HepG2 (cell line): ENCODE results near the gene RFXANK. TPM values are rescaled to one million over a fixed set of nuclear protein-coding genes. Genes with fewer than 3 reads are reported as not detected.

ENCODE experiments used
- ARNT2 ChIP-seq: sonication (generic); formaldehyde crosslinking; IDR thresholded peaks from 2 replicates; pipeline ENCODE4 v1.8.0; 2022; ENCODE audit warnings: mild to moderate bottlenecking, low read depth, missing genetic modification reagents, moderate library complexity
- FIP1L1 ChIP-seq: fragments of 200-400 bp; formaldehyde crosslinking; IDR thresholded peaks from 2 replicates; pipeline ENCODE4 v1.6.1; 2018; ENCODE audit warnings: low read depth, mild to moderate bottlenecking, low read length, moderate library complexity, borderline replicate concordance; ENCODE audit not compliant: insufficient read depth
- FOXC1 ChIP-seq: sonication (generic); formaldehyde crosslinking; IDR thresholded peaks from 2 replicates; pipeline ENCODE4 v1.8.0; 2022; ENCODE audit warnings: mild to moderate bottlenecking, missing genetic modification reagents, borderline replicate concordance
- GATAD2A ChIP-seq: IDR thresholded peaks from 2 replicates; pipeline ENCODE4 v1.6.1; 2016
- KAT8 ChIP-seq: IDR thresholded peaks from 2 replicates; pipeline ENCODE4 v1.6.1; 2016; ENCODE audit warnings: missing genetic modification reagents, missing compliant biosample characterization
- MBD4 ChIP-seq: IDR thresholded peaks from 2 replicates; pipeline ENCODE4 v1.6.1; 2012; ENCODE audit warnings: low read length, inconsistent platforms, borderline replicate concordance
- SP1 ChIP-seq, 2 experiments: fragments of 450-650 bp in 1 of 2; sonication (generic) in 1 of 2; formaldehyde crosslinking in 1 of 2; IDR thresholded peaks; 2 replicates each; pipeline versions ENCODE4 v1.4.0 to v1.6.1; 2016 to 2020; ENCODE audit warnings: missing genetic modification reagents in 1 of 2
- ZNF510 ChIP-seq: sonication (generic); formaldehyde crosslinking; IDR thresholded peaks from 2 replicates; pipeline ENCODE4 v1.4.0; 2020; ENCODE audit warnings: low read depth, mild to moderate bottlenecking, missing genetic modification reagents
- ZNF530 ChIP-seq: sonication (generic); formaldehyde crosslinking; IDR thresholded peaks from 2 replicates; pipeline ENCODE4 v1.5.0; 2020; ENCODE audit warnings: low read depth, mild to moderate bottlenecking, missing genetic modification reagents
- ZNF737 ChIP-seq: sonication (generic); formaldehyde crosslinking; IDR thresholded peaks from 2 replicates; pipeline ENCODE4 v1.5.0; 2020; ENCODE audit warnings: missing genetic modification reagents, mild to moderate bottlenecking, borderline replicate concordance
- polyA plus RNA-seq, 8 experiments: library from polyadenylated mRNA; depleted of rRNA in 3 of 8; stranded (reverse) in 7 of 8; unstranded in 1 of 8; fragments of >200 nt; fragmentation: Illumina TruSeq in 4 of 8; extraction: Trizol in 4 of 8; gene quantifications; 2 replicates each; pipeline versions ENCODE4 v1.2.1 to v1.2.3, GENCODE V29; 2011 to 2016; ENCODE audit warnings: low read depth in 4 of 8, missing spikeins in 1 of 8, mixed read lengths in 1 of 8; ENCODE audit not compliant: insufficient read depth in 1 of 8
- total RNA-seq, 5 experiments: library from RNA; depleted of rRNA; stranded (reverse); fragments of >200 nt; fragmentation: Illumina TruSeq; extraction: Trizol; gene quantifications; 2 replicates each; pipeline ENCODE4 v1.2.3, GENCODE V29; 2016; ENCODE audit warnings: low read depth in 1 of 5
- TF ChIP-seq, protein P1 (sequence below), 2 experiments: fragments of 450-650 bp in 1 of 2; sonication (generic) in 1 of 2; formaldehyde crosslinking in 1 of 2; IDR thresholded peaks; 2 replicates each; pipeline versions ENCODE4 v1.6.1 to v1.8.0; 2016 to 2022; ENCODE audit warnings: antibody characterized with exemption in 1 of 2, mild to moderate bottlenecking in 1 of 2, missing genetic modification reagents in 1 of 2
- TF ChIP-seq, protein P2 (sequence below): sonication (generic); formaldehyde crosslinking; IDR thresholded peaks from 2 replicates; pipeline ENCODE4 v1.4.0; 2020; ENCODE audit warnings: missing genetic modification reagents
- TF ChIP-seq, protein P3 (sequence below): IDR thresholded peaks from 2 replicates; pipeline ENCODE4 v1.6.1; 2016; ENCODE audit warnings: missing compliant biosample characterization, missing genetic modification reagents, borderline replicate concordance

The RFXANK gene
- total and polyA plus RNA-seq, 2 of the 13 experiments (the other 11 are each of a cell fraction or from before 2014, with no cell fraction given), result 49.9 to 80.7 TPM

DNA sequence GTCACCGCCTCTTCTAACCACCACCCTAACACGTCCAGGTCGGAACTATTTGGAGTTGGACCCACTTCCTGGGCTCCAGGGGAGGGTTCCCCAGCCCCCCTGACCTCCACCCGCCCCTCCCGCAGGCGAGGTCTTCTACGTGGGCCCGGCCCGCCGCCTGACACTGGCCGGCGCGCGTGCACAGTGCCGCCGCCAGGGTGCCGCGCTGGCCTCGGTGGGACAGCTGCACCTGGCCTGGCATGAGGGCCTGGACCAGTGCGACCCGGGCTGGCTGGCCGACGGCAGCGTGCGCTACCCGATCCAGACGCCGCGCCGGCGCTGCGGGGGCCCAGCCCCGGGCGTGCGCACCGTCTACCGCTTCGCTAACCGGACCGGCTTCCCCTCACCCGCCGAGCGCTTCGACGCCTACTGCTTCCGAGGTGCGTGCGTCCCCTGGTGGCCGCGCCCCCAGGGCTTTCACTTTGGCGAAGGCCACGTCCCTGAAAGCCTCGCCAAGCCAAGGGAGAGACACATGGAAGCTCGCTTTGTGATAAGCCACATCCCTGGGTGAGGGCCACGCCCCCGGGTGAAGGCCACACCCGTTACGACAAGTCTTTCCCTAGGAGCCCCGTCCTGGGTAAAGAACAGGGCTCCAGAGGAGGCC is 32.9 kb downstream of the RFXANK start (continued):
- TF ChIP-seq, protein P1, sequence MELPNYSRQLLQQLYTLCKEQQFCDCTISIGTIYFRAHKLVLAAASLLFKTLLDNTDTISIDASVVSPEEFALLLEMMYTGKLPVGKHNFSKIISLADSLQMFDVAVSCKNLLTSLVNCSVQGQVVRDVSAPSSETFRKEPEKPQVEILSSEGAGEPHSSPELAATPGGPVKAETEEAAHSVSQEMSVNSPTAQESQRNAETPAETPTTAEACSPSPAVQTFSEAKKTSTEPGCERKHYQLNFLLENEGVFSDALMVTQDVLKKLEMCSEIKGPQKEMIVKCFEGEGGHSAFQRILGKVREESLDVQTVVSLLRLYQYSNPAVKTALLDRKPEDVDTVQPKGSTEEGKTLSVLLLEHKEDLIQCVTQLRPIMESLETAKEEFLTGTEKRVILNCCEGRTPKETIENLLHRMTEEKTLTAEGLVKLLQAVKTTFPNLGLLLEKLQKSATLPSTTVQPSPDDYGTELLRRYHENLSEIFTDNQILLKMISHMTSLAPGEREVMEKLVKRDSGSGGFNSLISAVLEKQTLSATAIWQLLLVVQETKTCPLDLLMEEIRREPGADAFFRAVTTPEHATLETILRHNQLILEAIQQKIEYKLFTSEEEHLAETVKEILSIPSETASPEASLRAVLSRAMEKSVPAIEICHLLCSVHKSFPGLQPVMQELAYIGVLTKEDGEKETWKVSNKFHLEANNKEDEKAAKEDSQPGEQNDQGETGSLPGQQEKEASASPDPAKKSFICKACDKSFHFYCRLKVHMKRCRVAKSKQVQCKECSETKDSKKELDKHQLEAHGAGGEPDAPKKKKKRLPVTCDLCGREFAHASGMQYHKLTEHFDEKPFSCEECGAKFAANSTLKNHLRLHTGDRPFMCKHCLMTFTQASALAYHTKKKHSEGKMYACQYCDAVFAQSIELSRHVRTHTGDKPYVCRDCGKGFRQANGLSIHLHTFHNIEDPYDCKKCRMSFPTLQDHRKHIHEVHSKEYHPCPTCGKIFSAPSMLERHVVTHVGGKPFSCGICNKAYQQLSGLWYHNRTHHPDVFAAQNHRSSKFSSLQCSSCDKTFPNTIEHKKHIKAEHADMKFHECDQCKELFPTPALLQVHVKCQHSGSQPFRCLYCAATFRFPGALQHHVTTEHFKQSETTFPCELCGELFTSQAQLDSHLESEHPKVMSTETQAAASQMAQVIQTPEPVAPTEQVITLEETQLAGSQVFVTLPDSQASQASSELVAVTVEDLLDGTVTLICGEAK (IDR thresholded peaks at IDR 0.05), result no peak
- TF ChIP-seq, protein P1 (CRISPR knock-in tag; IDR thresholded peaks at IDR 0.05), result peak; percentile 70; the same call in 1 of the 2 replicates
- TF ChIP-seq FIP1L1 (no peak), ARNT2 (CRISPR knock-in tag) (peak; percentile 92), KAT8 (CRISPR knock-in tag) (peak; percentile 25; the same call in 1 of the 2 replicates), ZNF510 (CRISPR knock-in tag) (no peak), SP1 (IDR thresholded peaks at IDR 0.05) (no peak), SP1 (CRISPR knock-in tag; IDR thresholded peaks at IDR 0.05) (peak; percentile 57; the same call in 1 of the 2 replicates), ZNF737 (CRISPR knock-in tag) (no peak), GATAD2A (CRISPR knock-in tag) (peak; percentile 27; the same call in 1 of the 2 replicates), FOXC1 (CRISPR knock-in tag) (no peak), ZNF530 (CRISPR knock-in tag) (no peak), MBD4 (no peak)
- TF ChIP-seq, protein P2, sequence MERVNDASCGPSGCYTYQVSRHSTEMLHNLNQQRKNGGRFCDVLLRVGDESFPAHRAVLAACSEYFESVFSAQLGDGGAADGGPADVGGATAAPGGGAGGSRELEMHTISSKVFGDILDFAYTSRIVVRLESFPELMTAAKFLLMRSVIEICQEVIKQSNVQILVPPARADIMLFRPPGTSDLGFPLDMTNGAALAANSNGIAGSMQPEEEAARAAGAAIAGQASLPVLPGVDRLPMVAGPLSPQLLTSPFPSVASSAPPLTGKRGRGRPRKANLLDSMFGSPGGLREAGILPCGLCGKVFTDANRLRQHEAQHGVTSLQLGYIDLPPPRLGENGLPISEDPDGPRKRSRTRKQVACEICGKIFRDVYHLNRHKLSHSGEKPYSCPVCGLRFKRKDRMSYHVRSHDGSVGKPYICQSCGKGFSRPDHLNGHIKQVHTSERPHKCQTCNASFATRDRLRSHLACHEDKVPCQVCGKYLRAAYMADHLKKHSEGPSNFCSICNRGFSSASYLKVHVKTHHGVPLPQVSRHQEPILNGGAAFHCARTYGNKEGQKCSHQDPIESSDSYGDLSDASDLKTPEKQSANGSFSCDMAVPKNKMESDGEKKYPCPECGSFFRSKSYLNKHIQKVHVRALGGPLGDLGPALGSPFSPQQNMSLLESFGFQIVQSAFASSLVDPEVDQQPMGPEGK (CRISPR knock-in tag), result peak; percentile 24
- TF ChIP-seq, protein P3, sequence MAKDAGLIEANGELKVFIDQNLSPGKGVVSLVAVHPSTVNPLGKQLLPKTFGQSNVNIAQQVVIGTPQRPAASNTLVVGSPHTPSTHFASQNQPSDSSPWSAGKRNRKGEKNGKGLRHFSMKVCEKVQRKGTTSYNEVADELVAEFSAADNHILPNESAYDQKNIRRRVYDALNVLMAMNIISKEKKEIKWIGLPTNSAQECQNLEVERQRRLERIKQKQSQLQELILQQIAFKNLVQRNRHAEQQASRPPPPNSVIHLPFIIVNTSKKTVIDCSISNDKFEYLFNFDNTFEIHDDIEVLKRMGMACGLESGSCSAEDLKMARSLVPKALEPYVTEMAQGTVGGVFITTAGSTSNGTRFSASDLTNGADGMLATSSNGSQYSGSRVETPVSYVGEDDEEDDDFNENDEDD, result peak; percentile 89; the same call in 1 of the 2 replicates
